ENCODE measurements around the gene SLC24A3. TPM values are rescaled to one million over a fixed set of nuclear protein-coding genes. Genes with fewer than 3 reads are reported as not detected.

Gene SLC24A3
- total RNA-seq, 1 experiment from 2014 or later, result not detected

DNA sequence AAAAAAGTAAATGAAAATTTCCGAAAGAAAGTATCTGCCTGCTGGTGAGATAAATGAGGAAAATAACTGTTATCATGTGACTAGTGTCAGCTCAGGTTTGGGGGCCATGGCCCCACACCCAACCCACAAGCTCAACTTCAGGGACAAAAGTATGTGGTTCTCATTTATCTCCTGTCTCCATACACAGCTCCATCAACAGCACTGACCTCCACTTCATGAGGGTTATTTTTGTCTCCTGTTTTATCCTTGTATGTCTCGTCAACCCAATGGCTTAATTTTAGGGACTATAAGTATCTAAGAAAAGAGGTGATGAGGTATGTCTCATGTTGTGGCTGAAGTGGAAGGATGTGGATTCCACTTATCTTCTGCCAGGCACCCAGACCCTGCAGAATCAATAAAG lies 274.0 kb downstream of the SLC24A3 start:
- DNase-seq (ENCODE audit: low read depth, low spot score), result no peak
- in situ Hi-C loops (cut with HindIII; ENCODE audit: low pct_unique_long_range_greater_than_20kb, low sequenced_read_pairs), result no loop called here

DNA sequence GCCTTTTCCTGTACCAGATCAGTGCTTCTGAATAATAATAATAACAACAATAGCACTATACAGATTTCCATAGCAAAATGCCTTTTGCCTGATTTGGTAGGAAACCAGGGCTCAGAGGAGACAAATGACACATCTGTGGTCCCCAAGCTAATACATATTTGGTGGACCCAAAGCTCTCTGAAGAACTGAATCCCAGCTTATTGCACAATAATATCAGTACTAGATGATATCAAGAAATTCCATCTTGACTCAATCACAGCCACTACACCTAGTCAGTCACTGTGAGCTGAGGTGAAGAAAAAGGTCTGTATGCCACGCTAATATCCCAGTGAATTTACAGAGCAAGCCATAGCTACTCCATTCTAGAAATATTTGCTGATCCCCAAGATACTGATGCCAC lies 275.0 kb downstream of the SLC24A3 start:
- in situ Hi-C loops (cut with HindIII; ENCODE audit: low pct_unique_long_range_greater_than_20kb, low sequenced_read_pairs), result no loop called here
- DNase-seq (ENCODE audit: low read depth, low spot score), result no peak

DNA sequence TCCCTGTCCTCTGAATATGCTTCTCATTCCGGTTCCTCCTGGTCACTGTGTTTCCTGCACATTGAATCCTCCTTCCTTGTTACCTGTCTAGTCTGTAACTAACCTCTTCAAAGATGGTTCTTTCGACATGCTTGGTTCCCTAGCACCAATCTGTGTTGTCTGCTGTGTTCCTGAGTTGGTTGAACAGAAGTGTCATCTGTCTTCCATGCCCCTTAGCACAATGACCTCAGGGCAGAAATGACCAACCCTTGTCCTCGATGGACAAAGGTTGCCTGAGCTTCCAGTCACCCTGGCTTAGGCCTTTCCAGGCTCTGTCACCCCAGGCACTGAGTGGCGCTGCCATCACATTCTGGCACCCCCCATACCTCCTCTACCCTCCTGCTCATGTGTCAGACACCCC lies 278.8 kb downstream of the SLC24A3 start:
- in situ Hi-C loops (cut with HindIII; ENCODE audit: low pct_unique_long_range_greater_than_20kb, low sequenced_read_pairs), result no loop called here
- no peak for DNase-seq (ENCODE audit: low read depth, low spot score)

DNA sequence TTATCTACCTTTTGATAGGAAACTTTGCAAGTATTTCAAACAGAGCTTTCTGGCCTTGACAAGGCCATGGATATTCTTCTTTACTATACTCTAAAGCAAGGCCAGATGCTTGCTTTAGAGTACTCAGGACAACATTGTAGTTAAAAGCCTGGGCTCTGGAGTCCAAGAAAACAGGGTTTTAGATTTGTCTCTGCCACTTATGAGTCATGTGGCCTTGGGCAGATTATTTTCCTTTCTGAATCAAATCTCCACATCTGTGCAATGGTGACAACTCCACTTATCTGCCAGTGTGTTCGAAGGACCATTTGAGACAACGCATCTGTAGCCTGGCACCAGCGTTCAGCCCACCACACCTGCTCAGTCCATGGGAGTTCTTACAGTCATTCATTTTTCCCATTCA lies 279.7 kb downstream of the SLC24A3 start:
- DNase-seq (ENCODE audit: low read depth, low spot score), result no peak
- in situ Hi-C loops (cut with HindIII; ENCODE audit: low pct_unique_long_range_greater_than_20kb, low sequenced_read_pairs), result no loop called here

DNA sequence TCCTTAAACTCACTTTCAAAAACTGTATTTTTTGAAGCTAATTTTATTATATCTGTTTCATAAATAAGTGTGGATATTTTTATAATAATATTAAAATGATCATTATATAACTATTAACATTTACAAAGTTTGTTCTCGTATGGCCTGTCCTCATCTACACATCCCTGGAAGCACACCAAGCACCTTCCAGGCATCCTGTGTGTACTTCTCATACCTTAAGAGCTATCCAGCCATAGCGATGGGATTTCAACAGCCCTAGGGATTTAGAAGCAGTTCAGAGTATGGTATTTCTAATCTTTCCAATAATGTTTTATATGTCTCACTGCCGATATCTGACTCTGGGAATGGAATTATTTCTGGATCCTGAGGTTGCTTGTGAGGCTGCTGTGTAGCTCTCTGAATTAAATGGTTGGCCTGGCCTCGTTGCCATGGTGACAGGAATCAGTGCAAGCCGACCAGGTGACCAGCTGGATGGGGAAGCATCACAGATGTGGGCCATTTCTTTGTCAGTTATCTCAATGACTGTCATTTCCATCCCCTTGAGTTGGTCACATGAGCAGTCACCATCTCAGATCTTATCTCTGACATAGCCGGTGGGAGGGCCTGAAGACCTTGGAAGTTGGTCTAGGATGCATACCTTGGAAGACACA lies 280.4 kb downstream of the SLC24A3 start:
- in situ Hi-C loops (cut with HindIII; ENCODE audit: low pct_unique_long_range_greater_than_20kb, low sequenced_read_pairs), result no loop called here

DNA sequence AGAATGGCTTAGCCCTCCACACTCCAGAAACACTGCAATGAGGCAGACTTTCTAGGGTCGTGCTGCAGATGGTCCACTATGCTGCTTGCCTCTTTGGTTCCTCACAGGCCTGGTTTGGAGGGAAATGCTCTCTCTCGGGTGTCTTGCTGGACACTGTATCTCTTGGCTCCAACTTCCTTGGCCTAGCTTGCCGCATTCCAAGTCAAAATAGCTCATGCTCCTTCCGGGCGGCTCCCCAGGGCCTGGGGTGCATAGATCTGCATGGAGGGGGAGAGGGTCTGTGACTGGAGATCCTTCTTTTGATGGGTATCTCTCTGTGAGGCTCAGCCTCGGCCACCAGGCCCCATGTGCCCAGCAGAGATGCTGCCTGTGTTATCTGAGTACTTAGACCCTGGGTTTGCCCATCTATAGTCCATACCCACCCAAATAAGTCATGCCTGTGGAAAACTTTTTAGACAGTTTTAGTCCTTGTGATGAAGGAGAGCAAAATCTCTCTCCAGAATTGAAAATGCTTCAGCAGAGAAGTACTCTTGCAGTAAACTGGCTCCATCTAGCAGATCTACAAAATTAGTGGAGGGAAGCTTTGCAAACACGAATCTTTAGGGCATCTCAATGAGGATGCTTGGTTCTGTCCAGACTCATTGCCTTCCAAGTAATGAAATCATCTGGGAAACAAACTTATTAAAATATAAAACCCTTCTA lies 281.5 kb downstream of the SLC24A3 start:
- DNase-seq (ENCODE audit: low read depth, low spot score), result no peak

More for the DNA sequence above, 280.4 kb downstream of the SLC24A3 start:
- no peak for DNase-seq (ENCODE audit: low read depth, low spot score)

DNA sequence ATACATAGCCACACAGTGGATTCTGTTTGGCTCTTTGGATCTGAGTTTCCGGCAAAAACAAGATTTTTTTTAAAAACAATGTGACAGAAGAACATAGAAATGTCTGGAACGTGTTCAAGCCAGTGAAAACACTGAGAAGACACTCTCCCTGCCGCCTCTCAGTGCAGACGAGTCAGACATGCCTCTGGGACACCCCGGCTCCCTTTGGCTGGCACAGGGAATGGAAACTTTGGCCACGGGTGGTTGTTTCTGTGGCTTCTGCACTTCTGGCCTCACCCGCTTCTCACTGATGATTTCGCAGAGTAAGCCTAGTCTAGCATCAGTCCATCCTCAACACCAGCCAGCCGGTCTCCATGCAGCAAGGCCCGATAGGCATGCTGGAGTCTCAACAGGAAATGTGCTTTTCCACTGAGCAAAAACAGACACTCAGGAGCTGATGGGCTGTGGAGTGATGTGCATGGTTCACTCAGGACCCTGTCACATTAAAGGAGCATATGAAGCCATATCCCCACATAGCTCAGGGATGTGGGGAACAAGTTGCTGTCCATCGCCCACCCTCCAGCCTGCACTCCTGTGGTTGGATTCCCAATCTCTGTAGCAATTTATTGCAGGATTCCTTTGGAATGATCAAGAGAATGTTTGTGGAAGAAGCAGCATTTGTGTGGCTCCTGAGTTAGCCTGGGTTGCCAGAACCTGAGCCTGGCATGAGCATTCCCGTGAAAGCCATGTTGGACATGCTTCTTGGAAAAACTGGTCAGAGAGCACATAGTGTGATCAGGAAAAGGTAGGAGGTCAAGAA lies 283.7 kb downstream of the SLC24A3 start:
- DNase-seq (ENCODE audit: low read depth, low spot score), result no peak
- in situ Hi-C loops (cut with HindIII; ENCODE audit: low pct_unique_long_range_greater_than_20kb, low sequenced_read_pairs), result no loop called here

More for the DNA sequence above, 281.5 kb downstream of the SLC24A3 start:
- in situ Hi-C loops (cut with HindIII; ENCODE audit: low pct_unique_long_range_greater_than_20kb, low sequenced_read_pairs), result no loop called here

DNA sequence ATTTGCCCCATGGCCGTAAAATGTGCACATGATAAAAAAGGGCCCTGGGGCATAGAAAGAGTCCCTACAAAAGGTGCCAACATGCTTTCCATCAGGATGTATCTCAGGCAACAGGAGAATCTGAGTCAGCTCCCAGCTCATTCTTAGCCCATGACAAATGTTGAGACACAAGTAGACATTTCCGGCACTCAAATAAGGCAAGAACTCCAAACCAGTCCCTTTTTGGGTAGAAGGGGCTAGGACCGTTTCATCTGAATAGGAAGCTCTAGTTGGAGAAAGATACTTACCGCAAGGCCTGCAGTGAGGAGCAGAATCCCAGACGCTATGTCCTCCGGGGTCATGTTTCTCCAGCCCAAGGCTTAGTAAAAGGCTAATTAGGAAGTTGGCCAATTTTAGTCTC lies 284.6 kb downstream of the SLC24A3 start:
- in situ Hi-C loops (cut with HindIII; ENCODE audit: low pct_unique_long_range_greater_than_20kb, low sequenced_read_pairs), result no loop called here
- no peak for DNase-seq (ENCODE audit: low read depth, low spot score)

DNA sequence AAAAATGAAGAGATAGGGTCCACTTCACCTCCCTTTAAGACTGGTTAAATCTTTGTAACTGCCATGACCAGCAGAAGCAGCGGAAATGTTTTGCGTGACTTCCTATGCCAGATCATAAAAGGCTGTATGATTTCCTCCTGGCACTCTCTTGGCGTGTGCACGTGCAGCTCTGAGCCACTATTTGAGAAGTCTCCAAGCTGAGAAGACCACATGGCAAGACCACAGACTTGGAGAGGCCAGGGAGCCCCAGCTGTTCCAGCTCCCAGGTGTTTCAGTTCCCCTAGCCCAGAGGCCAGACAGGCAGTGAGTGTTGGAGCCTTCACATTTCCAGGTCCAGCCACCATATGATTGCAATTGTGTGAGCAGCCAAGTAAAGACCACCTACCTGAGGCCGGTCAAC lies 286.3 kb downstream of the SLC24A3 start:
- DNase-seq (ENCODE audit: low read depth, low spot score), result no peak

DNA sequence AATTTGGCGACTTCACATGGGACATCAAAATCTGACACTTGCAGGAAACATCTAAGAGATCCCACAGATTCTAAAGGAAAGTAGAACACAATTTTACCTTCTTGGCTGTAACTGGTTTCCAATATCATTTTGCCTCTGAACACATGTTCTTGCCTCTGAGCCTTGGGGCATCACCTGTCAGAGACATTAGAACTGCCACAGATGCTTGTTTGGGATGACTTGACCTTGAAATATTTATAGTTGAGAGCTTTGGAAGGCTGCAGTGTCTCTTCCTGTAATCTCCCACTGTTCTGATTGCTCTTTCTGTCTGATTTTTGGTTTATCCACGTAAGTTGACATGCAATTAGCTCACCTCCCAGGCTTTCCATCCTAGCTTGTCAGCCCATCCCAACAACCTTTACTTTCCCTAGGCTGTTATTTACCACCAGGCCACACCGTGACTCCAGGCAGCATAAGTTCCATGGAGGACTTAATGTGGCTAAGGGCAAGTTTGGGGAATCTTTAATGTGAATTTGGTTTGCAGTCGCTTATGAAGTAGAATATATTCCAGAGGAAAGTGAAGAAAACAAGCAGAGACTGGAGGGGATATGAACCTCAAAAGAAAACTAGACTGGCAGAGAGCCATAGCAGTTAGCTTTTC lies 289.2 kb downstream of the SLC24A3 start:
- no peak for DNase-seq (ENCODE audit: low read depth, low spot score)
- in situ Hi-C loops (cut with HindIII; ENCODE audit: low pct_unique_long_range_greater_than_20kb, low sequenced_read_pairs), result no loop called here

More for the DNA sequence above, 286.3 kb downstream of the SLC24A3 start:
- in situ Hi-C loops (cut with HindIII; ENCODE audit: low pct_unique_long_range_greater_than_20kb, low sequenced_read_pairs), result no loop called here

DNA sequence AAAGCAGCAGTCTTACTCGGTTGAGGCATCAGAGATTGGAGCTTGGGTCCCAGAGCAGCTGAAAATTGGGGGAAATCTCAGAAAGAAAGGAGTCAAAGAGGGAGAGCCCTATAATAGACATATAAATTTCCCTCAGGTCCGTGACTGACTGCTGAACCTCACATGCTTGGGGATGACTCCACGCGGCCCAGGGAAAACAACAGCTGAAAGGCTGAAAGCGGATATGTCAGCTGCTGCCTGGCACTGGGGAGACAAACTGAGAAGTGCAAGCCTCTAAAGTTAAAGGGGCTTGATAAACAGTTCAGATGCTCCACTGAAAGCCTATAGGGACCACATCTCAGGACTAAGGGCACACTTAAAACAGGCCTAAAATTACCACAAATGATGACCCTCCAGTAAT lies 289.7 kb downstream of the SLC24A3 start:
- DNase-seq (ENCODE audit: low read depth, low spot score), result peak; percentile 11
- in situ Hi-C loops (cut with HindIII; ENCODE audit: low pct_unique_long_range_greater_than_20kb, low sequenced_read_pairs), result no loop called here

DNA sequence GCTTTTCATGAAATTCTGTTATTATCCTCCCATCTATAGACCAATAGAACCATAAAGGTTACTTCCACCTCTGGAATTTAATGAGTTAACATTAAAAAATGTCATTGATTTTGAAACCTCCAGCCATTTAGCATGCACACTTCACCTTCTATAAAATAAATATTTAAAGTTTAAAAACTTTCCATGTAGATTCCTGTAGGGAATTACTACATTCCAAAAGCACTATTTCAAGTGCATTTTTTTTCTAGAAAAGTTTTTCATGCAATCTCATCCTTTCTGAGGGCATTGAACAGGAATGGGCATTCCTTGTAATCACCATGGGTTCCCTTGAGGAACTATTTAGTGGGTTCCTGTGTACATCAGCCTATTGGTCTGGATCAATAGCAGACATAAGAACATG lies 291.8 kb downstream of the SLC24A3 start:
- no peak for DNase-seq (ENCODE audit: low read depth, low spot score)
- in situ Hi-C loops (cut with HindIII; ENCODE audit: low pct_unique_long_range_greater_than_20kb, low sequenced_read_pairs), result no loop called here

DNA sequence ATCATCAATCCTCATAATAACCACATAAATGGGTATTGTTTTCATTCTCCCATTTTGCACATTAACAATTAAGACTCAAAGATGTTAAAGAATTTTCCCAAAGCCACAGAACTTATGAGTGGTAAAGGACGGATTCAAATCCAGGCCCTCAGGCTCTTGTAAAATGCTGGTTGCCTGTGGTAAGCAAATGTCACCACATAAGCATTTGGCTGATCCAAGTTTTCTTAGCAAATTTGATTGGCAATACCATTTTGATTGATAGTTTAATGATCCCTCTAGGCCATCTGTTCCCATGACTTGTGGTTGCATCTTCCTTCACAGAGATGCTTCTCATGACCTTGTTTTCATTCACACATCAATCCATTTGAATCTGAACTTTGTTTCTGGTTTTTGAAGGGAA lies 293.6 kb downstream of the SLC24A3 start:
- in situ Hi-C loops (cut with HindIII; ENCODE audit: low pct_unique_long_range_greater_than_20kb, low sequenced_read_pairs), result no loop called here
- DNase-seq (ENCODE audit: low read depth, low spot score), result peak; percentile 3

DNA sequence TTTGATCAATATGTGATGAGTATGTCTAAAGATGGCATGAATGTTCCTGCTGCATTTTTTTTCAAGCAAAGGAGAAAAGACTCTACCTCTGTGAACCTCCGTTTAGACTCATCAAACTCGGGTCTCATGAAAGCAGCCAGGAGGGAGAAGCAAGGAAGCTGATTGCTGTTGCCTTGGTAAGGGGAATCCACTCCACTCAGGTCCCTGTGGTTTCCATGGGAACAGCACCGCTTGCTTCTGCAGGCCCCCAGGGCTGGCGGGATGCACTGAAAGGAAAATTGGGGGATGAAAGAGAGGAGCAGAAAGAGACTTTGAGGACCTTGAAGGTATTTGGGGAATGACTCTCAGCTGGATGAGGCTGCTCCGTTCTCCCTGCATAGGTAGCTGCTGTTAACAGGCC lies 296.0 kb downstream of the SLC24A3 start:
- in situ Hi-C loops (cut with HindIII; ENCODE audit: low pct_unique_long_range_greater_than_20kb, low sequenced_read_pairs), result no loop called here
- DNase-seq (ENCODE audit: low read depth, low spot score), result no peak

DNA sequence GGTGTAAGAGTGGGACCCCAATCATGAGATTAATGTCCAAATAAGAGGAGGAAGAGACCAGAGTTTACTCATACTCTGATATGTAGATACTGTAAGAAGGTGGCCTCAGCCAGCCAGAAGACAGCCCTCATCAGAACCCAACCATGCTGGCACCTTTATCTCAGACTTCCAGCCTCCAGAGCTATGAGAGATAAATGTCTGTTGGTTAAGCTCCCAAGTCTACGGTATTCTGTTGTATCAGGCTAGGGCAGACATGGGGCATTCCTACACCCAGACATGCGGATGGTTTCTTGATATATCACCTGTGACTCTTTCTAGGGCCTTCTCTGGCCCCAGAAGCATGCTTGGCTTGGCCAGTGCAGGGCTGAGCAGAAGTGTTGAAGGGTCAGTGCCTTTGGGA lies 298.2 kb downstream of the SLC24A3 start:
- DNase-seq (ENCODE audit: low read depth, low spot score), result no peak
- in situ Hi-C loops (cut with HindIII; ENCODE audit: low pct_unique_long_range_greater_than_20kb, low sequenced_read_pairs), result no loop called here

DNA sequence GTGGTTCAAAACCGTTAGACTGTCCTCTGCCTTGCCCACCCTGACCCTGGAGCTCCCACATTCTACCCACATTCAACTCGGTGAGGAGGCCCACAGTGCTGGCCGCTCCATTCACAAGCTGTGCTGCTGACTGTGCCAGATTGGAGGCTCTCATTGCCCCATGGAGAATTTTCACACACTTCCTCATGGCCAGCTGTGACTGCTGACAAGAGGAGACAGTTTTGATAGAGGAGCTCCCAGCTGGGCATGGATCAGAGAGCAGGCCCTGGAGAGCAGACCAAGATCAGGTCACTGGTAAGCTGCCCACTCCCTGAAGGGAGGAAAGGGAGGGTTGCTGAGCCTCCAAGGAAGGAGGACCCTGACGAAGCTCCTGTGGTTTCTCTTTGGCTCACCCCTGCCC lies 299.5 kb downstream of the SLC24A3 start:
- in situ Hi-C loops (cut with HindIII; ENCODE audit: low pct_unique_long_range_greater_than_20kb, low sequenced_read_pairs), result no loop called here
- DNase-seq (ENCODE audit: low read depth, low spot score), result no peak

DNA sequence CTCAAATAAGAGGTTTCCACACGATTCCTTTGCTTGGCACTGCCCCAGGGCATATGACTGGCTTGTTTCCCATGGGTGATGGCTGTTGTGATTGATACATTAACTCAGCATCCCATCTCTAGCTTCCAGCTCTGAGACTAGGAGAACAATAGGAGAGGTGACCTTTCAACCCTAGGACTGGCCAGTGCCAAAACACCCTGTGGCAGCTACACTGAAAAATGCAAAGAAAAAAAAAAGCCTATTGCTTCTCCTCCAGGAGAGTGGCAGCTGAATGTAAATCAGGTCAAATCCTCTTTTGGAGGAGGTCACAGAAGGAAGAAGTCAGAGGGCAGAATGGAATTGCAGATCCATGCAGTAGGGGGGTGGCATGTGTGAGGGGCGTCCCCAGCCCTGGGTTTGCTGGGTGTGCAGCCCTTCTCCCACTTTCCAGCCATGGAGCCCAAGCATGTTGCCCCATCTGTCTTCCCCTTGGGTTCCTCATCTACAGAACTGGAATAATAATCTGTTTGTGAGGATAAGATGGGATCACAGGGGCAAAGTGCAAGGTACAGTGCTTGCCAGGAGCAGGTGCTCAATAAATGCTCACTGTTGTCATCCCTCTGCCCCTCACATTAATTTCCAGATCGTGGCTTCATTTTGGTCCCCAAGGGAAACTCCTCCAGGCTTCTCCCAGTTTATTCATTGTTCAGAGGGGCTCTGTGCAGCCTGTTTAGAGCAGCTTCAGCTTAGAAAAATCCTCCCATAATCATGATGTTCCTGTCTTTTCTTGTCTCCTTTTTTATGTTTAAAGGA lies 300.6 kb downstream of the SLC24A3 start:
- no peak for DNase-seq (ENCODE audit: low read depth, low spot score)
- in situ Hi-C loops (cut with HindIII; ENCODE audit: low pct_unique_long_range_greater_than_20kb, low sequenced_read_pairs), result no loop called here
